ENCODE measurements around the gene ZNF76. TPM values are rescaled to one million over a fixed set of nuclear protein-coding genes. Genes with fewer than 3 reads are reported as not detected.

The ZNF76 gene
- total RNA-seq, 2 experiments from 2014 or later = 42.6 to 42.7 TPM

GRCh38 chr6:35282472-35282871 lies 22.9 kb downstream of the ZNF76 start:
- no peaks in the 10 kb centered on the region for H3K27me3 Mint-ChIP-seq
- POLR2A ChIA-PET = no interaction called here
- no peak overlapping the region for H3K4me3 Mint-ChIP-seq

GRCh38 chr6:35283361-35283760 lies 23.8 kb downstream of the ZNF76 start:
- peaks cover 5% of the 10 kb centered on the region for H3K4me1 Mint-ChIP-seq
- ChIA-PET POLR2A (no interaction called here), CTCF (interaction anchor here (1.7 kb wide), 1 partner anchor 13 kb away, joined by 7 read pairs; the partner anchor contains the start of gene DEF6)
- no peaks in the 10 kb centered on the region for H3K27me3 Mint-ChIP-seq
- H3K9me3 Mint-ChIP-seq = no peaks in the 10 kb centered on the region
- DNase-seq = no peak
- H3K4me3 Mint-ChIP-seq = no peak overlapping the region
- no peak overlapping the region for H3K27ac Mint-ChIP-seq
- H3K36me3 Mint-ChIP-seq (ENCODE audit: low read depth) = peaks cover 38% of the 10 kb centered on the region

More at GRCh38 chr6:35282472-35282871, 22.9 kb downstream of the ZNF76 start:
- Mint-ChIP-seq H3K4me1 (peaks cover 5% of the 10 kb centered on the region), H3K9me3 (no peaks in the 10 kb centered on the region), H3K36me3 (ENCODE audit: low read depth) (peaks cover 38% of the 10 kb centered on the region), H3K27ac (no peak overlapping the region)
- CTCF ChIA-PET = interaction anchor here (1.3 to 1.7 kb wide), 2 partner anchors 14 to 46 kb away, joined by 3 to 7 read pairs; partner anchors contain the start of gene DEF6
- no peak for DNase-seq

GRCh38 chr6:35287671-35288396 lies 28.3 kb downstream of the ZNF76 start:
- no peak for DNase-seq
- H3K27ac Mint-ChIP-seq = no peak overlapping the region
- CTCF ChIA-PET = interaction anchor here (1.0 to 1.2 kb wide), 2 partner anchors 9 to 40 kb away, joined by 3 to 4 read pairs; partner anchors contain the start of gene DEF6
- H3K36me3 Mint-ChIP-seq (ENCODE audit: low read depth) = peaks cover 38% of the 10 kb centered on the region
- no peak overlapping the region for H3K4me3 Mint-ChIP-seq
- POLR2A ChIA-PET = interaction anchor here (1.7 kb wide), 1 partner anchor 162 kb away, joined by 4 read pairs; no protein-coding TSS in a partner anchor
- no peaks in the 10 kb centered on the region for H3K9me3 Mint-ChIP-seq
- no peaks in the 10 kb centered on the region for H3K27me3 Mint-ChIP-seq
- H3K4me1 Mint-ChIP-seq = no peaks in the 10 kb centered on the region

- Mint-ChIP-seq H3K4me1 (no peaks in the 10 kb centered on the region), H3K36me3 (ENCODE audit: low read depth) (peaks cover 33% of the 10 kb centered on the region), H3K27ac (no peak overlapping the region), H3K27me3 (no peaks in the 10 kb centered on the region), H3K9me3 (no peaks in the 10 kb centered on the region), H3K4me3 (no peak overlapping the region)
- no peak for DNase-seq
- ChIA-PET CTCF (interaction anchor here (1.2 to 1.4 kb wide), 2 partner anchors 8 to 48 kb away, joined by 3 to 4 read pairs; partner anchors contain the start of gene DEF6), POLR2A (interaction anchor here (0.8 to 1.2 kb wide), 2 partner anchors 10 to 14 kb away, joined by 3 read pairs; no protein-coding TSS in a partner anchor)
These were observed 29.3 kb downstream of the ZNF76 start for GRCh38 chr6:35288834-35289233.

- H3K4me1 Mint-ChIP-seq = peaks cover 3% of the 10 kb centered on the region
- POLR2A ChIA-PET = no interaction called here
- CTCF ChIA-PET = no interaction called here
These were observed 32.0 kb downstream of the ZNF76 start for GRCh38 chr6:35291491-35291890.

GRCh38 chr6:35292494-35292893 lies 33.0 kb downstream of the ZNF76 start:
- POLR2A ChIA-PET = interaction anchor here (1.0 to 1.1 kb wide), 2 partner anchors 154 to 175 kb away, joined by 3 to 4 read pairs; partner anchors contain the start of gene RPL10A
- no peak for DNase-seq
- no peak overlapping the region for H3K27ac Mint-ChIP-seq
- H3K4me1 Mint-ChIP-seq = peaks cover 12% of the 10 kb centered on the region
- CTCF ChIA-PET = interaction anchor here (1.6 to 6.6 kb wide), 5 partner anchors 34 to 260 kb away, joined by 4 to 116 read pairs (median 9); partner anchors contain the start of genes FANCE and RPL10A
- H3K4me3 Mint-ChIP-seq = no peak overlapping the region
- H3K27me3 Mint-ChIP-seq = no peaks in the 10 kb centered on the region
- H3K9me3 Mint-ChIP-seq = no peaks in the 10 kb centered on the region
- H3K36me3 Mint-ChIP-seq (ENCODE audit: low read depth) = peaks cover 38% of the 10 kb centered on the region

More at GRCh38 chr6:35291491-35291890, 32.0 kb downstream of the ZNF76 start:
- H3K27ac Mint-ChIP-seq = no peak overlapping the region
- no peak for DNase-seq
- peaks cover 35% of the 10 kb centered on the region for H3K36me3 Mint-ChIP-seq (ENCODE audit: low read depth)
- no peaks in the 10 kb centered on the region for H3K27me3 Mint-ChIP-seq
- H3K9me3 Mint-ChIP-seq = no peaks in the 10 kb centered on the region
- no peak overlapping the region for H3K4me3 Mint-ChIP-seq

GRCh38 chr6:35293681-35294080 lies 34.1 kb downstream of the ZNF76 start:
- H3K4me1 Mint-ChIP-seq = peaks cover 13% of the 10 kb centered on the region
- DNase-seq = no peak
- ChIA-PET POLR2A (interaction anchor here (0.8 to 1.6 kb wide), 7 partner anchors 9 to 174 kb away, joined by 3 to 4 read pairs (median 3); partner anchors contain the start of gene FANCE), CTCF (interaction anchor here (0.7 to 6.6 kb wide), 15 partner anchors 11 to 259 kb away, joined by 3 to 116 read pairs (median 4); partner anchors contain the start of genes FANCE, RPL10A and ZNF76)
- no peak overlapping the region for H3K27ac Mint-ChIP-seq
- H3K27me3 Mint-ChIP-seq = no peaks in the 10 kb centered on the region
- H3K9me3 Mint-ChIP-seq = no peaks in the 10 kb centered on the region
- no peak overlapping the region for H3K4me3 Mint-ChIP-seq
- peaks cover 40% of the 10 kb centered on the region for H3K36me3 Mint-ChIP-seq (ENCODE audit: low read depth)

GRCh38 chr6:35294308-35294945 lies 34.9 kb downstream of the ZNF76 start:
- ChIA-PET POLR2A (interaction anchor here (1.0 to 1.6 kb wide), 5 partner anchors 9 to 258 kb away, joined by 3 to 4 read pairs (median 3); partner anchors contain the start of gene FANCE), CTCF (interaction anchor here (0.8 to 6.6 kb wide), 12 partner anchors 11 to 259 kb away, joined by 3 to 116 read pairs (median 4); partner anchors contain the start of genes FANCE, RPL10A and ZNF76)
- Mint-ChIP-seq H3K36me3 (ENCODE audit: low read depth) (peaks cover 42% of the 10 kb centered on the region), H3K27ac (no peak overlapping the region), H3K4me3 (no peak overlapping the region), H3K27me3 (no peaks in the 10 kb centered on the region), H3K9me3 (no peaks in the 10 kb centered on the region), H3K4me1 (peaks cover 17% of the 10 kb centered on the region)
- DNase-seq = peak; percentile 60

GRCh38 chr6:35295036-35295435 lies 35.5 kb downstream of the ZNF76 start:
- Mint-ChIP-seq H3K27me3 (no peaks in the 10 kb centered on the region), H3K9me3 (no peaks in the 10 kb centered on the region), H3K4me1 (peaks cover 22% of the 10 kb centered on the region), H3K36me3 (ENCODE audit: low read depth) (peaks cover 47% of the 10 kb centered on the region), H3K4me3 (no peak overlapping the region), H3K27ac (no peak overlapping the region)
- no peak for DNase-seq
- ChIA-PET CTCF (interaction anchor here (0.9 to 7.2 kb wide), 8 partner anchors 9 to 176 kb away, joined by 3 to 172 read pairs (median 20); partner anchors contain the start of genes FANCE, PPARD and RPL10A), POLR2A (interaction anchor here (0.6 to 7.4 kb wide), 9 partner anchors 19 to 257 kb away, joined by 3 to 190 read pairs (median 3); partner anchors contain the start of gene ZNF76)

- Mint-ChIP-seq H3K9me3 (no peaks in the 10 kb centered on the region), H3K36me3 (ENCODE audit: low read depth) (peaks cover 53% of the 10 kb centered on the region), H3K27ac (no peak overlapping the region), H3K27me3 (no peaks in the 10 kb centered on the region), H3K4me1 (peaks cover 29% of the 10 kb centered on the region), H3K4me3 (no peak overlapping the region)
- POLR2A ChIA-PET = interaction anchor here (0.6 to 7.4 kb wide), 13 partner anchors 10 to 257 kb away, joined by 3 to 190 read pairs (median 3); partner anchors contain the start of genes PPARD, RPL10A and ZNF76
- CTCF ChIA-PET = interaction anchor here (0.9 to 7.2 kb wide), 14 partner anchors 9 to 228 kb away, joined by 3 to 172 read pairs (median 7); partner anchors contain the start of genes FANCE, PPARD and RPL10A
- no peak for DNase-seq
These were observed 36.2 kb downstream of the ZNF76 start for GRCh38 chr6:35295521-35296315.

- Mint-ChIP-seq H3K9me3 (no peaks in the 10 kb centered on the region), H3K27ac (peak overlapping the region; percentile 95), H3K36me3 (ENCODE audit: low read depth) (peaks cover 55% of the 10 kb centered on the region)
These were observed 37.5 kb downstream of the ZNF76 start for GRCh38 chr6:35296931-35297600.

More at GRCh38 chr6:35296931-35297600, 37.5 kb downstream of the ZNF76 start:
- Mint-ChIP-seq H3K4me1 (peaks cover 42% of the 10 kb centered on the region), H3K4me3 (peak overlapping the region; percentile 79), H3K27me3 (no peaks in the 10 kb centered on the region)
- CTCF ChIA-PET = interaction anchor here (0.7 to 7.2 kb wide), 22 partner anchors 8 to 439 kb away, joined by 3 to 172 read pairs (median 5); partner anchors contain the start of genes FANCE, PPARD and RPL10A
- POLR2A ChIA-PET = interaction anchor here (1.0 to 7.4 kb wide), 12 partner anchors 10 to 435 kb away, joined by 3 to 190 read pairs (median 6); partner anchors contain the start of genes FANCE, PPARD, RPL10A and ZNF76
- no peak for DNase-seq
